Measurements from ENCODE around the gene PAPOLA.
"Not testable (repeated sequence)": the region's sequence is repeated elsewhere in the genome, so short reads cannot be mapped to it uniquely, and the experiment has no call there.

Gene PAPOLA

DNA sequence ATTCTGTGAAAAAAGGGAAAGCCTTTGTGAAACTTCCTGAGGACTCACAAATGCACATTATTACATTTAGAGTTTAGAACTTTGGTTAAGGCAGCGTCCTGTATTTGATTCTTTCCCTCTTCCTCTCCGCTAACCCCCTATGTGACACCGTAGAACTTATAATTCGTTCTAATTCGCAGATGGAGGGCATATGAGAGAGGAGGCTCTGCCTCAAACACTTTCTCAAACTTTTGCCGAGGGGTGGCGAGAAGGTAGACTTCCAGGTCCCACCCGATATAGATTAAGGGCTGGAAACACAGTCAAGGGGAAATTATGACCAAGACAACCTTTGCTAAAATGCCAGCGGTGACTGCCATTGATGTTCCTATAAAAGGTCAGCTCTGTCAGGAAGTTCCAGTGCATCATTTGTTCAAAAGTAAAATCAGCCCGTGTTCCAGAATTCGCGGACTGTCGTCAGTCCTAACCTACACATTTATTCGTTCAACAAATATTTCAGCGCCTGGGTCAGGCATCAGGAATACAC lies 904 bp upstream of the PAPOLA start:
- H3K9me2 ChIP-seq (replicated peaks; ENCODE audit: insufficient read depth, low read length) = no peaks in the 10 kb centered on the region
- no peaks in the 10 kb centered on the region for H3K36me3 ChIP-seq (replicated peaks; ENCODE audit: insufficient read depth, low read length)
- peak overlapping the region; percentile 82 for H3K4me2 ChIP-seq (ENCODE audit: low read depth, low read length)
- peak; percentile 8 for DNase-seq
- H3K9me3 ChIP-seq (replicated peaks; ENCODE audit: insufficient read depth, low read length) = no peaks in the 10 kb centered on the region
- H3K27me3 ChIP-seq (replicated peaks; ENCODE audit: insufficient read depth, low read length) = no peaks in the 10 kb centered on the region
- peak overlapping the region; percentile 52; the same call in 1 of the 2 replicates for H3K27ac ChIP-seq (ENCODE audit: low read length)
- peak overlapping the region; percentile 73 for H3K4me3 ChIP-seq (ENCODE audit: low read length)
- H2AFZ ChIP-seq (ENCODE audit: low read length) = peak overlapping the region; percentile 52
- H3K9ac ChIP-seq (ENCODE audit: low read length) = peak overlapping the region; percentile 76
- TF ChIP-seq EZH2 (optimal IDR thresholded peaks at IDR 0.05; ENCODE audit: low read depth, low read length) (no peak), EZH2phosphoT487 (IDR thresholded peaks at IDR 0.05; ENCODE audit: low read length) (no peak)
- TF ChIP-seq, protein P1, sequence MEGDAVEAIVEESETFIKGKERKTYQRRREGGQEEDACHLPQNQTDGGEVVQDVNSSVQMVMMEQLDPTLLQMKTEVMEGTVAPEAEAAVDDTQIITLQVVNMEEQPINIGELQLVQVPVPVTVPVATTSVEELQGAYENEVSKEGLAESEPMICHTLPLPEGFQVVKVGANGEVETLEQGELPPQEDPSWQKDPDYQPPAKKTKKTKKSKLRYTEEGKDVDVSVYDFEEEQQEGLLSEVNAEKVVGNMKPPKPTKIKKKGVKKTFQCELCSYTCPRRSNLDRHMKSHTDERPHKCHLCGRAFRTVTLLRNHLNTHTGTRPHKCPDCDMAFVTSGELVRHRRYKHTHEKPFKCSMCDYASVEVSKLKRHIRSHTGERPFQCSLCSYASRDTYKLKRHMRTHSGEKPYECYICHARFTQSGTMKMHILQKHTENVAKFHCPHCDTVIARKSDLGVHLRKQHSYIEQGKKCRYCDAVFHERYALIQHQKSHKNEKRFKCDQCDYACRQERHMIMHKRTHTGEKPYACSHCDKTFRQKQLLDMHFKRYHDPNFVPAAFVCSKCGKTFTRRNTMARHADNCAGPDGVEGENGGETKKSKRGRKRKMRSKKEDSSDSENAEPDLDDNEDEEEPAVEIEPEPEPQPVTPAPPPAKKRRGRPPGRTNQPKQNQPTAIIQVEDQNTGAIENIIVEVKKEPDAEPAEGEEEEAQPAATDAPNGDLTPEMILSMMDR (IDR thresholded peaks at IDR 0.05; ENCODE audit: low read length) = no peak
- no peaks in the 10 kb centered on the region for H4K20me1 ChIP-seq (ENCODE audit: insufficient read depth, low read length)
- H3F3A ChIP-seq (ENCODE audit: insufficient read depth, low read length) = 0 out of 2 replicates have a peak, but pooled peaks cover 3% of the 10 kb centered on the region
- peaks cover 41% of the 10 kb centered on the region for H3K79me2 ChIP-seq (ENCODE audit: low read length)
- H3K4me1 ChIP-seq (ENCODE audit: low read length) = peaks cover 10% of the 10 kb centered on the region

DNA sequence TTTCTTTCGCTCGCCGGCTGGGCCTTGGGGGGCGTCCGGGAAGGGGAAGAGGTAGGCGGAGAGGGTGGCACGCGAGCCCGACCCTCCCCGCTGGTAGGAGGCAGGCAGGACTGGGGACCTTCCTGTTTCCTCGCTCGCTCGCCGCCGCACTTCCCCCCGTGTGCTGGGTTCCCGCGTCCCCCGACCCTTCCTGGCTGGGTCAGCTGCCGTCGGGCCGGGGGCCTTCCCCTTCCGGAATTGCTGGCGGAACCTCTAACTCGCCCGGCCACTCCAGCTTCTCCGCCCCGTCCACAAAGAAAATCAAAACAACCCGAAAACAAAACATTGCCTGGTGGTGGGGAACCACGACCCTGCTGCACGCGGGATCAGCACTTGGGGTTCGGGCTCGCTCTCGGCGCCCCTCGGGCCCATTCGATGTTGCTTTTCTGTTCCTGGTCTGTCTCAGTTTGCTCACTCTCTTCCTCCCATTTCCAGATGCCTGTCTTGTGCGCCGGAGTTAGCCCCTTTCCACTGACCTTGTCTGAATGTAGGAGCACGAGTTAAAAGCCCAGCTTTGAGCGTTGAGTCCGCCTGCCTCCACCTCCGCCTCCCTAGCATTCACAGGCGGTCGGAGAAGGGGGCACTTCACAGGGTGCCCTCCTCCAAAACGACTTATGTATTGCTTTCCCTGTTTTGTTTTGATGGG lies 581 bp downstream of the PAPOLA start:
- H3K9me3 ChIP-seq (replicated peaks; ENCODE audit: insufficient read depth, low read length) = no peaks in the 10 kb centered on the region
- peak; percentile 8 for DNase-seq
- no peaks in the 10 kb centered on the region for H3K9me2 ChIP-seq (replicated peaks; ENCODE audit: insufficient read depth, low read length)
- no peak overlapping the region for H2AFZ ChIP-seq (ENCODE audit: low read length)
- no peaks in the 10 kb centered on the region for H3F3A ChIP-seq (ENCODE audit: insufficient read depth, low read length)
- H3K79me2 ChIP-seq (ENCODE audit: low read length) = peaks cover 54% of the 10 kb centered on the region
- H4K20me1 ChIP-seq (ENCODE audit: insufficient read depth, low read length) = no peaks in the 10 kb centered on the region
- H3K4me3 ChIP-seq (ENCODE audit: low read length) = peak overlapping the region; percentile 73
- H3K27me3 ChIP-seq (replicated peaks; ENCODE audit: insufficient read depth, low read length) = no peaks in the 10 kb centered on the region
- H3K36me3 ChIP-seq (replicated peaks; ENCODE audit: insufficient read depth, low read length) = no peaks in the 10 kb centered on the region
- H3K4me1 ChIP-seq (ENCODE audit: low read length) = peaks cover 3% of the 10 kb centered on the region; the same call in 1 of the 2 replicates
- H3K27ac ChIP-seq (ENCODE audit: low read length) = peak overlapping the region; percentile 52; the same call in 1 of the 2 replicates
- peak overlapping the region; percentile 56 for H3K4me2 ChIP-seq (ENCODE audit: low read depth, low read length)
- H3K9ac ChIP-seq (ENCODE audit: low read length) = peak overlapping the region; percentile 76
- TF ChIP-seq, protein P1 (IDR thresholded peaks at IDR 0.05; ENCODE audit: low read length) = no peak
- no peak for TF ChIP-seq EZH2 (optimal IDR thresholded peaks at IDR 0.05; ENCODE audit: low read depth, low read length)
- TF ChIP-seq EZH2phosphoT487 (IDR thresholded peaks at IDR 0.05; ENCODE audit: low read length) = no peak

DNA sequence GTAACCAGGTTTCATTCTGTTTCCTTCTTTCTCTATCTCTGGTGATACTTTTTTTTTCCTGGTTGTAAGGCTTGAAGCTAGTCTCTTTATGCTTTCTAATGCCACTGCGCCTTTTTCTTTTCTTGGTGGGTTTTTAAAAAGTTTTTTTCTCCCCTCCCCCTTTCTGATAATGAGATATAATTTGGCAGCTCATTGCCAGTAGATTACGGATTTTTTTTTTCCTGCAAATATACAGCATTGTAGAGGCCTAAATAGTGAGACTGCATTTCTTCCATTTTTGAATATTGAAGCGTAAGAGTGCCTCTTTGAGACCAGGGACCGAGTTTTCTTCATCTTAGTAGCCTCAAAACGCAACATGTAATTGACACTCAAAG lies 1.1 kb downstream of the PAPOLA start:
- H3K9ac ChIP-seq (ENCODE audit: low read length) = peak overlapping the region; percentile 76; the same call in 1 of the 2 replicates
- peak overlapping the region; percentile 73 for H3K4me3 ChIP-seq (ENCODE audit: low read length)
- H3K4me1 ChIP-seq (ENCODE audit: low read length) = no peaks in the 10 kb centered on the region
- H4K20me1 ChIP-seq (ENCODE audit: insufficient read depth, low read length) = no peaks in the 10 kb centered on the region
- H3K9me3 ChIP-seq (replicated peaks; ENCODE audit: insufficient read depth, low read length) = no peaks in the 10 kb centered on the region
- TF ChIP-seq EZH2 (optimal IDR thresholded peaks at IDR 0.05; ENCODE audit: low read depth, low read length) = no peak
- no peak for TF ChIP-seq EZH2phosphoT487 (IDR thresholded peaks at IDR 0.05; ENCODE audit: low read length)
- TF ChIP-seq, protein P1 (IDR thresholded peaks at IDR 0.05; ENCODE audit: low read length) = no peak
- DNase-seq = no peak
- peaks cover 59% of the 10 kb centered on the region for H3K79me2 ChIP-seq (ENCODE audit: low read length)
- no peaks in the 10 kb centered on the region for H3K36me3 ChIP-seq (replicated peaks; ENCODE audit: insufficient read depth, low read length)
- H2AFZ ChIP-seq (ENCODE audit: low read length) = no peak overlapping the region
- H3K27ac ChIP-seq (ENCODE audit: low read length) = peak overlapping the region; percentile 52; the same call in 1 of the 2 replicates
- no peaks in the 10 kb centered on the region for H3K27me3 ChIP-seq (replicated peaks; ENCODE audit: insufficient read depth, low read length)
- H3K4me2 ChIP-seq (ENCODE audit: low read depth, low read length) = peak overlapping the region; percentile 56
- no peaks in the 10 kb centered on the region for H3F3A ChIP-seq (ENCODE audit: insufficient read depth, low read length)
- no peaks in the 10 kb centered on the region for H3K9me2 ChIP-seq (replicated peaks; ENCODE audit: insufficient read depth, low read length)

DNA sequence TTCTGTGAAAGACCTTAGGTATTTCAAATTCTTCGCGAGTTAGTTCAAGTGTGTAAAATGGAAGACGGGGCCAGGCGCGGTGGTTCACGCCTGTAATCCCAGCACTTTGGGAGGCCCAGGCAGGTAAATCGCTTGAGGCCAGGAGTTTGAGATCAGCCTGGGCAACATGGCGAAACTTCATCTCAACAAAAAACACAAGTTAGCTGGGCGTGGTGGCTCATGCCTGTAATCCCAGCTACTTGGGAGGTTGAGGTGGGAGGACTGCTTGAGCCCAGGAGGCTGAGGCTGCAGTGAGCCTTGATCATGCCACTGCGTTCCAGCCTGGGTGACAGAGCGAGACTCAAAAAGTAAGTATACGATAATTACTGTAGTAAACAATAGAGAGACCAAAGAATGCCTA lies 2.2 kb downstream of the PAPOLA start:
- H3K36me3 ChIP-seq (replicated peaks; ENCODE audit: insufficient read depth, low read length); H4K20me1 ChIP-seq (ENCODE audit: insufficient read depth, low read length); H3K4me1 ChIP-seq (ENCODE audit: low read length); H2AFZ ChIP-seq (ENCODE audit: low read length); H3K4me3 ChIP-seq (ENCODE audit: low read length); H3K9me3 ChIP-seq (replicated peaks; ENCODE audit: insufficient read depth, low read length); DNase-seq; H3K9ac ChIP-seq (ENCODE audit: low read length); H3F3A ChIP-seq (ENCODE audit: insufficient read depth, low read length); H3K27me3 ChIP-seq (replicated peaks; ENCODE audit: insufficient read depth, low read length); H3K27ac ChIP-seq (ENCODE audit: low read length); H3K9me2 ChIP-seq (replicated peaks; ENCODE audit: insufficient read depth, low read length): not testable (repeated sequence)
- Histone ChIP-seq H3K4me2 (ENCODE audit: low read depth, low read length) (peak overlapping the region; percentile 56; the same call in 1 of the 2 replicates), H3K79me2 (ENCODE audit: low read length) (peaks cover 68% of the 10 kb centered on the region)
